Neural cell (in vitro differentiated cells): ENCODE results near the gene TEK. TPM values are rescaled to one million over a fixed set of nuclear protein-coding genes. Genes with fewer than 3 reads are reported as not detected.

Experiments
- H2AFZ ChIP-seq: fragments of 200-600, 300-800 bp; sonication (generic), shearing (Covaris generic); 2 replicates; pipeline ENCODE4 v1.6.0; 2014; ENCODE audit warnings: low read depth, mild to moderate bottlenecking, antibody characterized with exemption, low read length, moderate library complexity
- H3F3A ChIP-seq: fragments of 200-600 bp; shearing (Covaris generic); 2 replicates; pipeline ENCODE4 v1.6.1; 2016; ENCODE audit warnings: mild to moderate bottlenecking, moderate library complexity, mixed read lengths, antibody characterized with exemption, low read length; ENCODE audit not compliant: insufficient read depth, poor library complexity, severe bottlenecking
- H3K27ac ChIP-seq: fragments of 200-600, 300-800 bp; sonication (generic), shearing (Covaris generic); 2 replicates; pipeline ENCODE4 v1.5.1; 2014; ENCODE audit warnings: mild to moderate bottlenecking, low read length, moderate library complexity
- H3K27me3 ChIP-seq: fragments of 300-800, 200-600 bp; sonication (generic), shearing (Covaris generic); 2 replicates; pipeline ENCODE4 v1.6.0; 2014; ENCODE audit warnings: mild to moderate bottlenecking, low read depth, low read length, moderate library complexity; ENCODE audit not compliant: insufficient read depth
- H3K36me3 ChIP-seq: fragments of 300-800, 200-600 bp; sonication (generic), shearing (Covaris generic); 2 replicates; pipeline ENCODE4 v1.5.1; 2014; ENCODE audit warnings: mild to moderate bottlenecking, antibody characterized with exemption, low read length, moderate library complexity; ENCODE audit not compliant: insufficient read depth
- H3K4me2 ChIP-seq: fragments of 300-800, 200-600 bp; sonication (generic), shearing (Covaris generic); 2 replicates; pipeline ENCODE4 v1.6.0; 2014; ENCODE audit warnings: mild to moderate bottlenecking, low read length
- H3K4me3 ChIP-seq: fragments of 300-800, 200-600 bp; sonication (generic), shearing (Covaris generic); 2 replicates; pipeline ENCODE4 v1.5.1; 2014; ENCODE audit warnings: mild to moderate bottlenecking, low read length, moderate library complexity
- H3K79me2 ChIP-seq: fragments of 200-600 bp; shearing (Covaris generic); replicated peaks from 2 replicates; pipeline ENCODE4 v1.6.0; 2014; ENCODE audit warnings: mild to moderate bottlenecking, low read length, moderate library complexity; ENCODE audit not compliant: insufficient read depth
- H3K9ac ChIP-seq: fragments of 300-800, 200-600 bp; sonication (generic), shearing (Covaris generic); 2 replicates; pipeline ENCODE4 v1.6.1; 2016; ENCODE audit warnings: mild to moderate bottlenecking, low read length, mixed read lengths
- H3K9me2 ChIP-seq: fragments of 200-600 bp; shearing (Covaris generic); 2 replicates; pipeline ENCODE4 v1.6.1; 2016; ENCODE audit warnings: mild to moderate bottlenecking, low read length, mixed read lengths; ENCODE audit not compliant: insufficient read depth
- H3K9me3 ChIP-seq: fragments of 200-600, 300-800 bp; sonication (generic), shearing (Covaris generic); 2 replicates; pipeline ENCODE4 v1.6.1; 2016; ENCODE audit warnings: mild to moderate bottlenecking, mixed run types, low read length, moderate library complexity, mixed read lengths
- H4K20me1 ChIP-seq: fragments of 200-600 bp; shearing (Covaris generic); 2 replicates; pipeline ENCODE4 v1.6.1; 2016; ENCODE audit warnings: mild to moderate bottlenecking, mixed run types; ENCODE audit not compliant: insufficient read depth
- EP300 ChIP-seq: fragments of 450-650 bp; conservative IDR thresholded peaks from 2 replicates; pipeline ENCODE4 v1.6.1; 2014; ENCODE audit warnings: antibody characterized with exemption, mild to moderate bottlenecking, moderate library complexity; ENCODE audit not compliant: poor library complexity, severe bottlenecking
- EZH2 ChIP-seq: fragments of 200-600, 300-800 bp; shearing (Covaris generic), sonication (generic); IDR thresholded peaks from 2 replicates; pipeline ENCODE4 v1.6.1; 2014; ENCODE audit warnings: antibody characterized with exemption, low read length, borderline replicate concordance, mild to moderate bottlenecking; ENCODE audit not compliant: insufficient read depth, poor library complexity, severe bottlenecking
- POLR2AphosphoS5 ChIP-seq: IDR thresholded peaks from 2 replicates; pipeline ENCODE4 v1.6.1; 2012
- SMC3 ChIP-seq: fragments of 450-650 bp; conservative IDR thresholded peaks from 2 replicates; pipeline ENCODE4 v1.6.1; 2014; ENCODE audit warnings: antibody characterized with exemption, mild to moderate bottlenecking, moderate library complexity; ENCODE audit not compliant: poor library complexity
- TAF1 ChIP-seq: IDR thresholded peaks from 2 replicates; pipeline ENCODE4 v1.6.1; 2012; ENCODE audit warnings: low read depth
- polyA plus RNA-seq: library from polyadenylated mRNA; depleted of rRNA; stranded (reverse); fragments of >200 nt; gene quantifications from 2 replicates; pipeline ENCODE4 v1.2.3, GENCODE V29; 2014
- TF ChIP-seq, protein P1 (sequence below): fragments of 450-650 bp; IDR thresholded peaks from 2 replicates; pipeline ENCODE4 v1.5.1; 2014; ENCODE audit warnings: antibody characterized with exemption, mild to moderate bottlenecking, moderate library complexity; ENCODE audit not compliant: poor library complexity, severe bottlenecking

TEK gene
- polyA plus RNA-seq, 1 donor from 2014 or later, result 0.83 TPM

DNA sequence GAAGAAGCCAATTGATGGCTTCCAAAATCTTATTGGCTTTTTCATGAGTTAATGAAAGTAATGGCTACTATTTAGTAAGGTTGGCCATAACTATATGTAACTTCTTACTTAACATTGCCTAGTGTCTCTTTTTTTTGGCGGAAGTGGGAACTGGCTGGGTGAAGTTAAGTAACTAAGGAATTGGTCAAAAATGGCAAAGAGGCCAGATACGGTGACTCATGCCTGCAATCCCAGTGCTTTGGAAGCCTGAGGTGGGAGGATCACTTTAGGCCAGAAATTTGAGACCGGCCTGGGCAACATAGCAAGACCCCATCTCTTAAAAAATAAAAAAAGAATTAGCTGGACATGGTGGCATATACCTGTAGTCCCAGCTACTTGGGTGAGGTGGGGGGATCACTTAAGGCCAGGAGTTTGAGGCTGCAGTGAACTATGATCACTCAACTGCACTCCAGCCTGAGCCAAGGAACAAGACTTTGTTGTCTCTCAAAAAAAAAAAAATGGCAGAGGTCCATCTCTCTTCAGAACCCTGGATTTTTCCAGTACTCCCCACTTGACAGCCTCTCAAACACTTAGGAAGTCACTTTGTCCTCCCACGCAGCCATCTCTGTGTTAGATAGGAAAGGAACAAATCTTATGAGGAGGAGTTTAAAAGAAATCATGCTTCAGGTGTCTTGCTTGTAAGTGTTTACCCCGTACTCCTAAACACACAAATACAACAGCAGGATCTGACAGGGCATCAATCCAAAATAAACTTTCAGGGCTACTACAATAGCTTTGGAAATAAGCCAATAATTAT, 75.7 kb downstream of the TEK start:
- Histone ChIP-seq H3K4me3 (no peak overlapping the region), H3K4me2 (no peak overlapping the region), H3K27ac (no peak overlapping the region), H3K9me2 (no peaks in the 10 kb centered on the region), H2AFZ (no peak overlapping the region), H3F3A (no peaks in the 10 kb centered on the region), H3K36me3 (no peaks in the 10 kb centered on the region), H3K9me3 (no peaks in the 10 kb centered on the region), H3K27me3 (no peaks in the 10 kb centered on the region), H3K9ac (no peak overlapping the region), H4K20me1 (no peaks in the 10 kb centered on the region), H3K79me2 (no peaks in the 10 kb centered on the region)
- no peak for TF ChIP-seq SMC3
- no peak for TF ChIP-seq EZH2

DNA sequence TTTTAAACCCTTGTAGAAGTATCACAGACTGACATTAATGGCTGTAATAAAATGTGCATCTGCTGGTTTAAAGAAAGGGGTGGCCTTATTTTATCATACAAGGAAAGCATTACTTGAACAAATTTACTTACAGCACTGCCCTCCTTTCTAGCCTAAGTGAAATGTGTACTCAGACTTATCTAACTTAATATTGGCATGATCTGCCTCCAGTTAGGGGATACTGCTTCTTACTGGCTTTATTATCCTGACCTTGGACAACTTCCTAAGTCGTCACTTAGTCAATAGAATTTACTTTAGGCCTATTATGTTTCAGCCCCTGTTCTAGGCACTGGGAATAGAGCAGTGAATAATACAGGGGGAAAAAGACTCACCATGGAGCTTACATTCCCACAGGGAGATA, 79.4 kb downstream of the TEK start:
- H3K9ac ChIP-seq, result no peak overlapping the region
- no peak for TF ChIP-seq POLR2AphosphoS5
- no peak for TF ChIP-seq TAF1
- TF ChIP-seq EZH2, result no peak
- H3K36me3 ChIP-seq, result no peaks in the 10 kb centered on the region
- H4K20me1 ChIP-seq, result no peaks in the 10 kb centered on the region
- no peak overlapping the region for H3K4me3 ChIP-seq
- no peaks in the 10 kb centered on the region for H3K9me2 ChIP-seq
- H3K79me2 ChIP-seq, result no peaks in the 10 kb centered on the region
- no peak overlapping the region for H3K27ac ChIP-seq
- H3K4me2 ChIP-seq, result no peak overlapping the region
- H3F3A ChIP-seq, result no peaks in the 10 kb centered on the region
- H2AFZ ChIP-seq, result no peak overlapping the region
- no peaks in the 10 kb centered on the region for H3K9me3 ChIP-seq
- H3K27me3 ChIP-seq, result no peaks in the 10 kb centered on the region

DNA sequence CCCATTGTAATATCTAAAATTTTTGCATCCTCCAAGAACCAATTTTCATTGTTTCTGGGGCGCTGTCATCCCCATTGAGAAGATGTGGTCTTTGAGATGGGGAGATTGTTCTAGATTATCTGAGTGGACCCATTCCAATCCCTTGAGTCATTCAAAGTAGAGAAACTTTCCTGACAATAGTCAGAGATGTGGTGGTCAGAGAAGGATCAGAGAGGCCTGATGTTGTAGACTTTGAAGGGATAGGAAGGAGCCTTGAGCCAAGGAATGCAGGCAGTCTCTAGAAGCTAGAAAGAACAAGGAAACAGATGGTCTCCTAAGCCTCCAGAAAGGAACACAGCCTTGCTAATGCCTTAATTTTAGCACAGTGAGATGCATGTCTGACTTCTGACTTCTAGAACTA, 80.4 kb downstream of the TEK start:
- H3K27me3 ChIP-seq, result no peaks in the 10 kb centered on the region
- no peak overlapping the region for H3K9ac ChIP-seq

More for the DNA sequence above, 80.4 kb downstream of the TEK start:
- H3K9me2 ChIP-seq, result no peaks in the 10 kb centered on the region
- H2AFZ ChIP-seq, result no peak overlapping the region
- no peaks in the 10 kb centered on the region for H3K79me2 ChIP-seq
- H3K4me3 ChIP-seq, result no peak overlapping the region
- H3F3A ChIP-seq, result no peaks in the 10 kb centered on the region
- H3K4me2 ChIP-seq, result no peak overlapping the region
- no peak overlapping the region for H3K27ac ChIP-seq
- no peaks in the 10 kb centered on the region for H3K9me3 ChIP-seq
- no peaks in the 10 kb centered on the region for H4K20me1 ChIP-seq
- no peaks in the 10 kb centered on the region for H3K36me3 ChIP-seq
- no peak for TF ChIP-seq EP300
- TF ChIP-seq, protein P1, sequence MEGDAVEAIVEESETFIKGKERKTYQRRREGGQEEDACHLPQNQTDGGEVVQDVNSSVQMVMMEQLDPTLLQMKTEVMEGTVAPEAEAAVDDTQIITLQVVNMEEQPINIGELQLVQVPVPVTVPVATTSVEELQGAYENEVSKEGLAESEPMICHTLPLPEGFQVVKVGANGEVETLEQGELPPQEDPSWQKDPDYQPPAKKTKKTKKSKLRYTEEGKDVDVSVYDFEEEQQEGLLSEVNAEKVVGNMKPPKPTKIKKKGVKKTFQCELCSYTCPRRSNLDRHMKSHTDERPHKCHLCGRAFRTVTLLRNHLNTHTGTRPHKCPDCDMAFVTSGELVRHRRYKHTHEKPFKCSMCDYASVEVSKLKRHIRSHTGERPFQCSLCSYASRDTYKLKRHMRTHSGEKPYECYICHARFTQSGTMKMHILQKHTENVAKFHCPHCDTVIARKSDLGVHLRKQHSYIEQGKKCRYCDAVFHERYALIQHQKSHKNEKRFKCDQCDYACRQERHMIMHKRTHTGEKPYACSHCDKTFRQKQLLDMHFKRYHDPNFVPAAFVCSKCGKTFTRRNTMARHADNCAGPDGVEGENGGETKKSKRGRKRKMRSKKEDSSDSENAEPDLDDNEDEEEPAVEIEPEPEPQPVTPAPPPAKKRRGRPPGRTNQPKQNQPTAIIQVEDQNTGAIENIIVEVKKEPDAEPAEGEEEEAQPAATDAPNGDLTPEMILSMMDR, result no peak
